ENCODE results near the gene ITPR2.
A peak's percentile ranks its signal among the peaks of the same experiment; 100 is the strongest.
"Not testable (repeated sequence)": the region's sequence is repeated elsewhere in the genome, so short reads cannot be mapped to it uniquely, and the experiment has no call there.

Gene ITPR2

DNA sequence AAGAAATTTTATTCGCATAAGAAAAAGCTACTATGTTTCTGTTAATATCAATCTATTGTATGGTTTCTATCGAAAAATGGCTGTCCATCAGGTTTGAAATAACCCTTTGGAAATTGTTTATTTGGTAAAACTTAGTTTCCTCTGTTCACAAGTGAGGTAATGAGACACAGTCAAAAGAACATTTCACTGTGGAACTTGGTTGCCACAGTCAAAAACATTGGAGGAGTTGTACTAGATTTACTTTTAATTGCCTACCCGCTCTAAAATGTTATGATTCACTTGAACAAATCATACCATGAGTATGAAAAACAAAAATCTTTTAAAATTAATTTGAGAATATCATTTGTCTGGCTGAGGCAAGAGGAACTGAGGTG lies 46.5 kb downstream of the ITPR2 start:
- no peak for DNase-seq

- not testable (repeated sequence) for DNase-seq
Observed at GRCh38 chr12:26783816-26784379, 49.1 kb downstream of the ITPR2 start.

- peak; percentile 50 to 74 (median 55) for DNase-seq
Observed at GRCh38 chr12:26783131-26783526, 49.9 kb downstream of the ITPR2 start.

DNA sequence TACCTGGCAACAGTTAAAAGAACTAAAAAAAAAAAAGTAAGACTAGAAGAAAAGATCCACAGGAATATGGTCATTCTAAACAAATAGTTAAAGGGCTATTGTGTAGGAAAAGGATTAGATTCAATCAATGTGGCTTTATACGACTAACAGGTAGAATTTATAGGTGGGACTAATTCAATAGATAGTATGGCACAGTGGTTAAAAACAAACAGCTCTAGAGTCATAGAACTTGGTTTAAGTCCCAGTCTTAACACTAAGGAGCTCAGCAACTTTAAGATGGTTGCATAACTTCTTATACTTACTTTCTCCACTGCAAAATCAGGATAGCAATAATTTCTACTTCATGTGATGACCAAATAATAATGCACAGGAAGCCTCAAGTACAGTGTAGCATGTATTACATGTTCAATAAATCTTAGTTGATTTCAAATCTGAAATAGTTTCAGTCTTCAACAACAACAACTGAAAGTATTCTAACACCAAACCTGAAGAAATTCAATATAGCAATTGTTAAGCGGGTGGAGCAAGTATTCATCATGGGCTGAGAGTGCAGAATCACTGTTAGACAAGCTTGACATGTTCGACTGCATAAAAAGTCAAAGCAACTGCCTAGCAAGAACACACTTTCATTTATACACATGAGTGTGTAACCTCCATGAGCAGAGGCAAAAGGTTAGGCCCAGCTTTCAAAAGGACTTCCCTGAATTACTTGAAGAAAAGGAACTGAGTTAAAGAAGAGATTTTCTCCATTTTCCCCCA lies 50.4 kb downstream of the ITPR2 start:
- DNase-seq = peak in 1 of 3 donors; percentile 19

DNA sequence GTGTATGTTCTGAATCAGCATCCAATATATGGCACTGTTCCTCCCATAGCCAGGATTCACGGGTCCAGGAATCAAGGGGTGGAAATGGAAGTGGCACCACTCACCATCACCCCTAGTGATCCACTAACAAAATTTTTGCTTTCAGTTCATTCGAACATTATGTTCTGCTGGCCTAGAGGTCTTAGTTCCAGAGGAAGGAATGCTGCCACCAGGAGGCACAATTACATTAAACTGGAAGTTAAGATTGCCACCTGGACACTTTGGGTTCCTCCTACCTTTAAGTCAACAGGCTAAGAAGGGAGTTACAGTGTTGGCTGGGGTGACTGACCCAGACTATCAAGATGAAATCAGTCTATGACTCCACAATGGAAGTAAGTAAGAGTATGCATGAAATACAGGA lies 52.3 kb downstream of the ITPR2 start:
- not testable (repeated sequence) for DNase-seq

DNA sequence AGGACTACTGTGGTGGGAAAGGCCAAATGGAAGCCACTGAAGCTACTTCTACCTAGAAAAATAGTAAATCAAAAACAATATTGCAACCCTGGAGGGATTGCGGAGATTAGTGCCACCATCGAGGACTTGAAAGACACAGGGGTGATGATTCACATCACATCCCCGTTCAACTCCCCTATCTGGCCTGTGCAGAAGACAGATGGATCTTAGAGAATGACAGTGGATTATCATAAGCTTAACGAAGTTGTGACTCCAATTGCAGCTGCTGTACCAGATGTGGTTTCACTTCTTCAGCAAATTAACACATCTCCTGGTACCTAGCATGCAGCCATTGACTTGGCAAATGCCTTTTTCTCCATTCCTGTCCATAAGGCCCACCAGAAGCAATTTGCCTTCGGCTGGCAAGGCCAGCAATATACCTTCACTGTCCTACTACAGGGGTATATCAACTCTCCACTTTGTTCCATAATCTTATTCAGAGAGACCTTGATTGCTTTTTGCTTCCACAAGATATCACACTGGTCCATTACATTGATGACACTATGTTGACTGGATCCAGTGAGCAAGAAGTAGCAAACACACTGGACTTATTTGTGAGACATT lies 54.7 kb downstream of the ITPR2 start:
- not testable (repeated sequence) for DNase-seq

DNA sequence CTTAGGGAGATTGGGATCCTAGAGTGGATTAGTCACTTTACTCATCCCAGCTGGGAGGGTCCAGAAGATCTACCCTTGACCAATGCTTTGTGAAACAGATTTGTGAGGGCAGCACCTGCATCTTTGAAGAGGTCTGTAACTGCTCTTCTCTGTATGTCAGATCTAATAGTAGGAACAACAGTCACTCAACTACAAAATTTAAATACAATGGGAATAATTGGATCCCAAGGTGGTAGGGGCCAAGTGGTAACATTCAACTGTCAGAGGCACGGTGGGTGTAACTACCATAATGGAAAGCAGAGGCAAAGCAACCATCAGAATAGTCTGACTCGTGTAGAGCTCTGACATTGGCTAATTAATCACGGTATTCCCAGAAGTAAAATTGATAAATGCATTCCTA lies 55.8 kb downstream of the ITPR2 start:
- DNase-seq = no peak

GRCh38 chr12:26775991-26776390 lies 57.0 kb downstream of the ITPR2 start:
- not testable (repeated sequence) for DNase-seq

GRCh38 chr12:26773313-26774104 lies 59.5 kb downstream of the ITPR2 start:
- peak in 2 of 3 donors; percentile 42 to 44 for DNase-seq

GRCh38 chr12:26771861-26772260 lies 61.1 kb downstream of the ITPR2 start:
- no peak for DNase-seq

- DNase-seq = peak; percentile 10 to 35 (median 31)
Observed at GRCh38 chr12:26770239-26771070, 62.5 kb downstream of the ITPR2 start.

DNA sequence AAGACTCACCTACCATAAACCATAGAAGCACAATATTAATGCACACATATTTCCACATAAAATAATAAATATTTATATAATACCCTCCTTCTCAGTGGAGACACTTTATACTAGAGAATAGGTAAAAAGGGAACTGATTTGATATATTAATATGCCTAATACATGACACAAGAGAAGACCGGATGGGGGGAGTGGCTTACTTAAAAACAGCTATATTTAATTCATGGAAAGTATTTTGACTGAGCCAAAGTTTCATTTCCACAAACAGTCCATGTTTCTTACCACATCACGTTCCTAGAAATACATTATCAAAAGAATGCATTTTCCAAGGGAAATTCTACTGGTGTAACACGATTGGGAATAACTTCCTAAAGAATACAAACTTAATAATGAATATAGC lies 63.4 kb downstream of the ITPR2 start:
- DNase-seq = peak; percentile 18 to 48 (median 41)

- DNase-seq = no peak
Observed at GRCh38 chr12:26768611-26769603, 64.1 kb downstream of the ITPR2 start.

DNA sequence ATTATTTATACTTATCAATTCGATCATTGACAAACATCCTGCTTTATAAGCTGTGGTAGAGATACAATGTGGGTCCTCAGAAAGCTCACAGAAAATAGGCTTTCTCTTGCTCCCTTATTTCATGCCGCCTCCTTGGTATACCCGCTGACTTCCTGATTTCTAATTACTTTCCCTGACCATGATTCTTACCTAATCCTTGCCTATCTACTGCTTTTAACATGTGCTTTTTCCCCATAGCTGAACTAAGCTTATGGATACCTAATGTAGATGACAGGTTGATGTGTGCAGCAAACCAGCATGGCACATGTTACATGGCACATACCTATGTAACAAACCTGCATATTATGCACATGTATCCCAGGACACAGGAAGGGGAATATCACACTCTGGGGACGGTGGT lies 65.1 kb downstream of the ITPR2 start:
- DNase-seq = peak in 2 of 3 donors; percentile 22 to 28

- no peak for DNase-seq
Observed at GRCh38 chr12:26767116-26767515, 65.9 kb downstream of the ITPR2 start.

DNA sequence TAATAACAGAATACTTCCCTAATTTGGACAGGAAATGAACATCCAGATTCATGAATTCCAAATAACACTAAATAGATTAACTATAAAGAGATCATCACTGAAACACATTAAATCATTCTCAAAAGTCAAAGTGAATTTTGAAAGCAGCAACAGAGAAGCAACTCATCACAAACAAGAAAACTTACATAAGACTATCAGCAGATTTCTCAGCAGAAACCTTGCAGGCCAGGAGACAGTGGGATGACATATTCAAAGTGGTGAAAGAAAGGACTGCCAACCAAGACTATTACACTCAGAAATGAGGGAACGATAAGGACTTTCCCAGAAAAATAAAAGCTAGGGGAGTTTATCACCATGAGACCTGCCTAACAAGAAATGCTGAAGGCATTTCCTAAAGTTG lies 70.8 kb downstream of the ITPR2 start:
- no peak for DNase-seq

DNA sequence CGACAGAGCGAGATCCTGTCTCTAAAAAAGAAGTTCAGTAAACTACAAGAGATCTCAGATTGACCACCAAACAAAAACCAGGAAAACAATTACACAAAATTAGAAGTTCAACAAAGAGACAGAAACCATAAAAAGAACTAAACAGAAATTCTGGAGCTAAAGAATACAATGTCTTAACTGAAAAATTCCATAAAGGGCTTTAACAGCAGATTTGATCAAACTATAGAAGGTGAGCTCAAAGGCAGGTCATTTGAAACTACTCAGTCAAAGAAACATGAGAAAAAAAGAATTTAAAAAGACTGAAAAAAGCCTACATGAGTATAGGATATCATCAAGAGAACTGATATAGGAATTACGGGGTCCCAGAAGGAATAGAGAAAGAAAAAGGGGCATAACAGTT lies 71.2 kb downstream of the ITPR2 start:
- DNase-seq = no peak

DNA sequence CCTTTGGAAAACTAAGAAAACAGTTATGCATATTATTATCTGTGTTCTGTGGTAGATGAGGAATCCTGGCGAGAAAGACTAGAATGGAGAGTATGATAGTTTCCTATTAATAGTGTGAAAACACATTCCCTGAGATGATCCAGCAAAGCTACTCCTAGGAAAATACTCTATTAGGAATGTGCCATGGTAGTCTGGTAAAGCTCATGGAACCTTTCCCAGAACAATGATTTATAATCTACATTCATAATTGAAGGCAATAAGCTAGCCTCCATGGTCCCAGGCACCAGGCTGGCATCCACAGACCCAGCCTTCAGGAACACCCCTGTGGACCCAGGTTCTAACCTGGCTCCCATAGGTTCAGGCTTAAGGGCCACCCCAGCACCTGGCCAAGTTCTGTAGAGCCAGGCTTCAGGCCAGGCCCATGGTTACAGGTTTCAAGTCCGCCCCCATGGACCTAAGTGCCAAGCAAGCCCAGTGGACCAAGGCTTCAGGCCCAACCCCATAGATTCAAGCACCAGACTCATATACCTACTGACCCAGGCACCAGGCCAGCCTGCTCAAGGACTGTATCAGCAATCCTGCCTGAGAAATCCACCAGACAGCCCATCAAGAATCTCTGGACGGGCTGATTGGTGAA lies 72.2 kb downstream of the ITPR2 start:
- no peak for DNase-seq

- DNase-seq = not testable (repeated sequence)
Observed at GRCh38 chr12:26755362-26755761, 77.6 kb downstream of the ITPR2 start.

- DNase-seq = no peak
Observed at GRCh38 chr12:26754148-26754547, 78.8 kb downstream of the ITPR2 start.

GRCh38 chr12:26751179-26751578 lies 81.8 kb downstream of the ITPR2 start:
- DNase-seq = no peak

Data from suppressor macrophage treated with lipopolysaccharide for 1 hour (primary cell).